ENCODE measurements around the gene MBTPS1. TPM values are rescaled to one million over a fixed set of nuclear protein-coding genes. Genes with fewer than 3 reads are reported as not detected.

Gene MBTPS1
- polyA plus RNA-seq, 2 of the 4 experiments (the other 2 are of a cell fraction) = 50.3 to 88.4 TPM

DNA sequence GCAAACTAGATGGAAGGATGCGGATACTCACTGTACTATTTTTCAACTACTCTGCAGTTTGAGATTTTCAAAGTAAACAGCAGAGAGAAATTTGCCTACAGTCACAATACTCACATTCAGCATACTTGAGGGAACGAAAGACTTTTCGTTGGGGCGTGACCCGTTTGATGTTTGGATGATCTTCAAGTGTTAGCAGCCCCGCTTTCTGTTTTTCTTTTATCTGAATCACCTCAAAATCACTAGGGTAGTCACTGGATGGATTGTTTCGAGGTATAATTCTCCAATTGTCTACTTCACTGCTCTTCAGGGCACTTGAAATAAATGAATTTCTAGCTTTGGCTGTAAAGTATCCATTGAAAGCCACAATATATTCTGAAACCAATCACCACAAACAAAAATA is 17.8 kb downstream of the MBTPS1 start:
- Histone ChIP-seq H3K27ac (no peak overlapping the region), H3K4me3 (no peak overlapping the region), H3K4me1 (peaks cover 37% of the 10 kb centered on the region), H3K9me3 (no peaks in the 10 kb centered on the region), H3K4me2 (no peak overlapping the region; the same call in 2 of the 3 replicates)
- no peak for ATAC-seq
- DNase-seq (ENCODE audit: low read depth in 1 of 2, low spot score in 1 of 2) = no peak
- ChIA-PET CTCF (interaction anchor here (2.2 to 2.9 kb wide), 3 partner anchors 12 to 88 kb away, joined by 8 to 21 read pairs (median 9); partner anchors contain the start of gene TAF1C), POLR2A (no interaction called here)
- 96% methylated on average over 7 of the region's 7 CpGs for WGBS (ENCODE audit: missing lambda C conversion rate)
- FAIRE-seq = no peak
- no peak for TF ChIP-seq ZNF302 (CRISPR knock-in tag; IDR thresholded peaks at IDR 0.05)
- TF ChIP-seq RARB (CRISPR knock-in tag; IDR thresholded peaks at IDR 0.05) = no peak
- TF ChIP-seq POLR2AphosphoS2 (conservative IDR thresholded peaks at IDR 0.05; ENCODE audit: low read length) = no peak
- no peak for TF ChIP-seq EHMT2 (IDR thresholded peaks at IDR 0.05; ENCODE audit: low read depth)
- TF ChIP-seq ZC3H11A (IDR thresholded peaks at IDR 0.05) = no peak
- no peak for TF ChIP-seq HMGXB4 (CRISPR knock-in tag; IDR thresholded peaks at IDR 0.05; ENCODE audit: borderline replicate concordance)
- no peak for TF ChIP-seq CHD2 (IDR thresholded peaks at IDR 0.05; ENCODE audit: low read length, partially characterized antibody)
- no peak for TF ChIP-seq TP53 (CRISPR knock-in tag; IDR thresholded peaks at IDR 0.05)
- TF ChIP-seq JUN (IDR thresholded peaks at IDR 0.05) = no peak
- no peak for TF ChIP-seq SMC3 (IDR thresholded peaks at IDR 0.05)
- no peak for TF ChIP-seq FOSL2 (IDR thresholded peaks at IDR 0.05)
- no peak for TF ChIP-seq FOSL2 (CRISPR knock-in tag; IDR thresholded peaks at IDR 0.05)
- TF ChIP-seq MYC (IDR thresholded peaks at IDR 0.05; ENCODE audit: borderline replicate concordance, low read length) = no peak
- TF ChIP-seq EP300 (IDR thresholded peaks at IDR 0.05) = no peak
- TF ChIP-seq FOSB (CRISPR knock-in tag; IDR thresholded peaks at IDR 0.05) = no peak
- no peak for TF ChIP-seq CTCF (IDR thresholded peaks at IDR 0.05)
- no peak for TF ChIP-seq HOXB5 (CRISPR knock-in tag; IDR thresholded peaks at IDR 0.05)
- no peak for TF ChIP-seq RNF2 (IDR thresholded peaks at IDR 0.05; ENCODE audit: borderline replicate concordance, low read depth)
- no peak for TF ChIP-seq POLR2A (IDR thresholded peaks at IDR 0.05; ENCODE audit: low read length)
- no peak for TF ChIP-seq EHF (CRISPR knock-in tag; IDR thresholded peaks at IDR 0.05)
- TF ChIP-seq, protein P1, sequence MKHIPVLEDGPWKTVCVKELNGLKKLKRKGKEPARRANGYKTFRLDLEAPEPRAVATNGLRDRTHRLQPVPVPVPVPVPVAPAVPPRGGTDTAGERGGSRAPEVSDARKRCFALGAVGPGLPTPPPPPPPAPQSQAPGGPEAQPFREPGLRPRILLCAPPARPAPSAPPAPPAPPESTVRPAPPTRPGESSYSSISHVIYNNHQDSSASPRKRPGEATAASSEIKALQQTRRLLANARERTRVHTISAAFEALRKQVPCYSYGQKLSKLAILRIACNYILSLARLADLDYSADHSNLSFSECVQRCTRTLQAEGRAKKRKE (CRISPR knock-in tag; IDR thresholded peaks at IDR 0.05; ENCODE audit: low read depth) = no peak

- peaks cover 32% of the 10 kb centered on the region for H3K4me1 ChIP-seq
- H3K4me3 ChIP-seq = no peak overlapping the region
- ATAC-seq = peak; percentile 47 to 87; a peak in 4 of 6 replicates
- FAIRE-seq = no peak
- WGBS (ENCODE audit: missing lambda C conversion rate) = 48% methylated on average over 4 of the region's 4 CpGs
- ChIA-PET POLR2A (interaction anchor here (1.5 kb wide), 1 partner anchor 20 kb away, joined by 4 read pairs; the partner anchor contains the start of gene MBTPS1), CTCF (interaction anchor here (2.8 to 2.9 kb wide), 2 partner anchors 10 to 12 kb away, joined by 8 to 16 read pairs; no protein-coding TSS in a partner anchor)
- TF ChIP-seq TP53 (CRISPR knock-in tag; IDR thresholded peaks at IDR 0.05) (no peak), FOSL2 (IDR thresholded peaks at IDR 0.05) (no peak), FOSL2 (CRISPR knock-in tag; IDR thresholded peaks at IDR 0.05) (0 out of 2 replicates have a peak, but pooled peaks have one; percentile 14)
- no peak overlapping the region for H3K27ac ChIP-seq
- peak in 1 of 2 experiments; percentile 70 for DNase-seq (ENCODE audit: low read depth in 1 of 2, low spot score in 1 of 2)
- H3K4me2 ChIP-seq = peak overlapping the region; percentile 24
- H3K9me3 ChIP-seq = no peaks in the 10 kb centered on the region
These were observed 20.2 kb downstream of the MBTPS1 start for GRCh38 chr16:84096447-84097005.
